NOMO-1 treated with DMSO at 0.1 percent for 48 hours (cell line): Measurements from ENCODE around the gene CD46.

ENCODE experiments used
- DNase-seq: peaks from one replicate; lab custom pipeline; 2025; ENCODE audit not compliant: unreplicated experiment; lab: John Stamatoyannopoulos, UW

CD46 gene

GRCh38 chr1:207794861-207795260 is 43.0 kb downstream of the CD46 start:
- DNase-seq: no peak

DNA sequence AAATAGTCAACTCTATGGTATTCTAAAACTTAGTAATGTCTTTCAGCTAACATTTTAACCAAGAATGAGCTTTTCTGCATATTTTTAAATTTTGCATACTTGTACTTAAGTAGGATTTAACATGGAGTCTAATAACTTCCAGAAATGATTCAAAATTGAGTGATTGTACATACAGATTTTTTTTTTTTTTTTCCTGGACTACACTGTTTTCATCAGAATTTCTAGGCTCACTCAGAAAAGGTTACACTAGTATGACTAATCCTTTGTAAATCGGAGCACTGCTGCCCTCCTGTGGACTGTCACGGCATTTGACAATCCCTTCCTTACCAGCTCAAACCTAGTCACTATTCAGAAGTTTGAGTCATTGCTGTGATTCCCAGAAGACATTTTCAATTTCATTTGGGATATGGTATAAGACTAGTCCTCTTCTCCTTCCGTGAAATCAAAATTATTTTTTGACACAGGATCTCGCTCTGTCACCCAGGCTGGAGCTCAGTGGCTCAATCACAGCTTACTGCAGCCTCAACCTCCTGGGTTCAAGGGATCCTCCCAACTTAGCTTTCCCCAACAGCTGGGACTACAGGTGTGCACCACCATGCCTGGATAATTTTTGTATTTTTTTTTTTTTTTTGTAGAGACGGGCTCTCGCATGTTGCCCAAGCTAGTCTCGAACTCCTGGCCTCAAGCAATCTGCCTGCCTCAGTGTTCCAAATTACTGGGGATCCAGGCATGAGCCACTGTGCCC is 45.5 kb downstream of the CD46 start:
- peak; percentile 64 for DNase-seq

GRCh38 chr1:207798847-207799246 is 47.0 kb downstream of the CD46 start:
- DNase-seq: peak; percentile 46

DNA sequence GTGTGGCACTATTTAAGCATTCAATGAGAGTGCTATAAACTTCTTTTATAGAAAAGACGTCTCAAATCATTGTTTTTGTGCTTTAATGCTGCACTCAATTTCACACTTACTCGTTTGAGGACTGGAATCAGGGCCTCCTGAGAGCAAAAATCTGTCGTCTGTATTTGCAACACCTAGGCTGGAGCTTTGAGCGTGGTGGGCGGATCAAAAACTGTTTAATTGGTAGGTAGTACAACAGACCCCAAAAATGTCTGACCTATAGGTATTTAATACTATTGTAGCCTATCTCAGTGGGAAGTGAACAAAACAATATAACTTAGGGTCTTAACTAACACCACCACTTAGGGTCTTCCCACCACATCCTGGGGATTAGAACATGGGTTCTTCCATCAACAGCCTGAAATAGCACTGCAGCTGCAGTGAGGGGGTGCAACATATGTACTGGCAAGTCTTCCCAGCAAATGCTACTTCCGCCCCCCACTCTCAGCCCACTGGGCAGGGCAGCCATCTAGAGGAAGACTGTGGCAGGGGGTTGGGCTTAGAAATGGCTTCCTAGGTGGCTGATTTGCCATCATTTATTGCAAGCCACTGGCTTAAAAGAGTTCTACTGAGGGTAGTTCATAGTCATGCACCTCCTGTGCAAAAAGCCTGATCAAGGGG is 48.3 kb downstream of the CD46 start:
- no peak for DNase-seq

GRCh38 chr1:207801819-207802218 is 50.0 kb downstream of the CD46 start:
- no peak for DNase-seq

- DNase-seq: no peak
Observed at GRCh38 chr1:207803678-207804077, 51.8 kb downstream of the CD46 start.

DNA sequence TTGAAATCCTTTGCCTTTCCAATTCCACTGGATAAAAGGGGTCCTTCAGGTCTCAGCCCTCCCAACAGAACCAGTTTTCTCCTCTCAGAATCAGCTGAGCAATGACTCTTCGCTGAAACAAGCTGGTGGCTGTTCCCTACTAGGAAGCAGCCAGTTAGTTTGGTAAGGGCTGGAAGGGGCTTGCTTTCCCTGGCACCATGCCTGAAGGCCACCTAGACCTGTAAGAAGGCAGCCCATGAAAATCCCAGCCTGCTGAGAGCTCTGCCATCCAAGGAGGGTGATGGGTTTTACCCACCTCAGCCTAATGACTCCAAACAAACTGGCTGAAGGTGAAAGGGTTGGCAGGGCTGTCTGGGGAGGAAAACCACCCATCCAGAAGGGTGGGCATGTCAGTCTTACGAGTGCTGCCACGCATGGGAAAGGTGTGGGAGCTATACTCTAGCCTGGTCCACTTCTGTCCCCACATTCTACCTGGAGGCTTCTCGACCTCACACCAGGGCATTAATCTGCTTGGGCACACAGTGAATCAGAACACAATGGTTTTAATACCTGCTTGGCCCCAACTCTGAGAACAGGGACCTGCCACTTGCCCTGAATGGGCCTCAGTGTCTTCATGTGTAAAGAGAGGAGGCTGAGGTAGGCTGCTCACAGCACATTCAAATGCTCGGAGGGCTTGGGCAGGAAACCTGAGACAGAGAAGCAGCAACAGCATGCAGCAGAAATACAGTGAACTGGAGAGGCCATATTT is 53.0 kb downstream of the CD46 start:
- no peak for DNase-seq

DNA sequence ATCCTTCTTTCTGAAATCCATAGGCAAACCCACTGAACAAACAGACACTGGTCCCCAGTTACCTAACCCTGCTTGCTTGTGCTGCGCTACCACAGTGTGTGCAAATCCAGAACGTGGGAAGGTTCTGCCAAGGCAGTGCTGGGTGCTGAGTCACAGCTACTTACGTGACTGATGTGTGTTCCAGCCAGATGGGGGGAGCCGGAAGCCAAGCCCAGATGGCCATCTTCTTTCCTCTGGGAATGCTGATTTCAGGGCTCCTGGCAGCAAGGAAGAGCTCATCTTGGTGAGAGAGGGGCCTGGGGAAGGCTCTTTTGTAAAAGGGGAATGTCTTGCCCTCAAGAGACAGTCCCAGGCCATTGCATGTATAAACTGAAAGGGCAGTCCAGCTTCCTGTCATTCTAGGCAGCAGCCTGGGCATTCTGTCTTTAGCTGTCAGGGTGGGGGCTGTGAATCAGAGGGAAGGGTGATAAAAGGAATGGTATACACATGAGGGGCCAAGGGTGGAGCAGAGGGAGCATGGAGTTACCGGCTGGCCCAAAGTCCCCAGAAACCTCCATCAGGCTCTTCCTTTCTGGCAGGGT is 54.1 kb downstream of the CD46 start:
- no peak for DNase-seq

- no peak for DNase-seq
Observed at GRCh38 chr1:207806531-207807325, 54.9 kb downstream of the CD46 start.

GRCh38 chr1:207807326-207807689 is 55.5 kb downstream of the CD46 start:
- DNase-seq: peak; percentile 63

GRCh38 chr1:207807690-207808321 is 56.0 kb downstream of the CD46 start:
- peak; percentile 63 for DNase-seq

GRCh38 chr1:207808322-207808705 is 56.5 kb downstream of the CD46 start:
- no peak for DNase-seq

DNA sequence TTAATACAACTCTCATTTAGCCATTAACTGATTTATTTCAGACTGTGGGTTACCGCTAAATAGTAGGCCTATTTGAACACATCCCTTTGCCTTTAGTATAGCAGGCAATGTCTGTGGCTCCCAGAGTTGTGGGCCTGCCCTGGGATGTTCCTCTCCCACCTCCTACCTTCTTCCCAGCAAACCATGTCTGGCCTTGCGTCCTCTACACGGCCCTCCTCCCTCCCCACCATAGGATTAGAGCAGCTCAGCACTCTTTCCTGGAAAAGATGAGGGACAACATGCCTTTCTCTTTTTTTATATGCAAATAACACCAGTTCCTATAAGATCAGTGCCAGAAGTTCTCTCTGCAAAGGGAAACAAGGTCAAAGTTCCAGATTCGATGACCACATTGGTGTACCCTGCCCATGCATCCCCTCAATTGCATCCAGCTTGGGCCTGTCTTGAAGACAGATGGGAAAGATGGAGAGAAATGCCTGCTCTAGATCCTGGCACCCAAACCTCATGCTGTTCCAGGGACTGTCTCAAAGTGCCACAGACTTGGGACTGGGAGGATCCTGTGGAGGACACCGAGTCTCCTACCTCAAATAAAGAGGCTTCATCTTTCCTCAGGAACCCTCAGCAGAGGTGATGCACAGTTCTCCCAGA is 57.2 kb downstream of the CD46 start:
- no peak for DNase-seq

DNA sequence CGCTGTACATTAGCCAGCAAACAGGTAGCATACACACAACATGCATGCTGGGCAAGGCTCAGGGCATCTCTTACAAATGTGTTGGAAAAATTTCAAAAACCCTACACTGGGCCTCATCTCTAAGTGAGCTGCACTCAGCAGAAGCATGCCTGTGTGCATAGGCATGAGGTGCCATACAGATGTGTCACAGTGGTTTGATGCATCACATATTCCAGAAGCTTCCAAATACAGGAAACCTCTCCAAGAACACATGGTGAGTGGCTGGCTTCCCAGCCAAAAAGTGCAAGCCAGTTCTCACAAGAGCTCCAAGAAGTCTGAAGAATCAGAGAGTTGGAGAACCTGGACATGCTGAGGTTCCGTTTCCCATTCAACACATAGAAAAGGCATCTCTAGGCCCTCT is 58.3 kb downstream of the CD46 start:
- DNase-seq: no peak

- no peak for DNase-seq
Observed at GRCh38 chr1:207810606-207811295, 58.9 kb downstream of the CD46 start.

DNA sequence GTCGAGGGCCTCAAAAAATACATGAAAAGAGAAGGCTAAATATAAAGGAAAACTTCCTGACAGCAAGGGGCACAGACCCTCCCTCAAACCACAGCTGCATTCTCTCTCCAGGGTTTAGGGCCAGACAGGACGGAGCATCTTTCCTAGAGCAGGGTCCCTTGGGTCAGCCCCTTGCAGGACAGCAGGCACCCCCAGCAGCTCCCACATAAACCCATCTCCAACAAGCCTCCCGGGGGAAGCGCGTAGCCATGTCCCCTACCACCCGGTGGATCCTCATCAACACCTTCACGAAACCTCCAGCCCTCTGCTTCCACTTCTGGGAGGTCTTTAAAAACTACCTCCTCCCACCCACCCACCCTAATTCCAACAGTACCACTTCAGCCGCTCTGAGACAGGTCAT is 59.5 kb downstream of the CD46 start:
- DNase-seq: no peak

GRCh38 chr1:207811920-207812720 is 60.3 kb downstream of the CD46 start:
- DNase-seq: no peak

DNA sequence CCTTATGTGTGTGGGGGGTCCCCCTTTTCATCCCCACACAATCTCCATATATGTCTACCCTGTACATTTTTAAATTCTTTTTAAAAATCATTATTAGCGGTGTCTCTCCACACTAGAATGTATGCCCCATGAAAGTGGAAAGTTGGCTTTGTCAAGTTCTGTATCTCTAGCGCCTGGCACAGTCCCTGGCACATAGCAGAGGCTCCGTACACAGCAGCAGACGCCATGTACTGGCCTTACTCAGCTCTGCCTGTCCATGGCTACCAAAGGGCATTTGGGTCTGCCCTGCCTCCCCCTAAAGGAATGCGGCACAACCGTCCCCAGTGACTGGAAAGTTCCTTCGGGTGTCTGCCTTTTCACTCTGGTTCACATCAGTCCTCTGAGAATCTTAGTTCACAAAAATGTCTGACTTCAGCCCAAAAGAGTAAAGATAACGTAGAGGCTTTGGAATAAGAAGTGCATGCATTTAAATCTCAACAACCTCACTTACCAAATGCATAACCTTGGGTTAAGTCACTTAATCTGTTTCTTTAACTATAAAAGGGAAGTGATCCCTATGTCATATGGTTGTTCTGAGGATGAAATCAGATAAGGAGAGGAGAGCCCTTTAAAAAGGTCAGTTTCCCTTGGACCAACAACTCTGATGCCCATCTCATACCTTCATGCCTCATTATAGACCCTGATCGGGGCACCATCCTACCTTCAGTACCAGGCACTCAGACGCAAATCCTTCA is 61.1 kb downstream of the CD46 start:
- DNase-seq: peak; percentile 34
